LNCaP clone FGC (cell line): Measurements from ENCODE around the gene ALDH1A1.
"Not testable (repeated sequence)": the region's sequence is repeated elsewhere in the genome, so short reads cannot be mapped to it uniquely, and the experiment has no call there.

Experiments
- DNase-seq: peaks from one replicate; pipeline ENCODE4 v3.0.0-alpha.2; 2011; ENCODE audit warnings: low read depth
- H3K4me3 ChIP-seq: 2 replicates; pipeline ENCODE4 v1.5.1; 2011; ENCODE audit warnings: mild to moderate bottlenecking, low read depth, low read length, control low read depth
- TF ChIP-seq, protein P1 (sequence below): IDR thresholded peaks from 2 replicates; pipeline ENCODE4 v1.5.1; 2012; ENCODE audit warnings: mild to moderate bottlenecking; ENCODE audit not compliant: control insufficient read depth, insufficient read depth; ENCODE audit errors: extremely low read depth

The ALDH1A1 gene

DNA sequence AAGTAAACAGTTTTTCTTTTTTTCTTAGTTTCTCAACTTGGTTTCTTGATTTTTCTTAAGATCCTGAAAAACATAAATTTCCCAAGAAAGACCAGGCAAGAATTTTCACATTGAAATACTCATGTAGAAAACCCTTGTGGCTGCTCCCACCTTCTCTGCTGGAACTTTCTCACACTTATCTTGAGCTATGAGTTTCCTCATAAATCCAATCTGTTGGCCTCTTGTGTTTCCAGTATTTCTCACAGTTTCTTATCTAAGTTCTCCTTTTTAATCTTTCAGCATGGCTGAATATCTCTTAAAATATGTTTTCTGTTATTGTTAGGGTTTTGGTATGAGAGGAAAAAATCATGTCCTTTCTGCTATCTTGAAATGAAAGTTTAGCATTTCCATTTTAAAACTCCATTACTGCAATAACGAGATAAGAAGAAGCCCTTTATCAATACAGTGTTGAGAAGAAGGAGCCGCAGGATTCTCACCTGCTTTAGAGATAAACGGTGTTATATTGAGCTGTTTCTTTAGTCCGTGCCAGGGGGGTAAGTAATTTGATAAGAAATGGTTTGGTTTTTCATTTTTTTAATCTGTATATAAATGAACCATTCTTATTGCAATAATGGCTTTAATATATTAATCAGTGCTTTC lies 89.3 kb downstream of the ALDH1A1 start:
- no peak for DNase-seq
- no peak overlapping the region for H3K4me3 ChIP-seq
- TF ChIP-seq, protein P1, sequence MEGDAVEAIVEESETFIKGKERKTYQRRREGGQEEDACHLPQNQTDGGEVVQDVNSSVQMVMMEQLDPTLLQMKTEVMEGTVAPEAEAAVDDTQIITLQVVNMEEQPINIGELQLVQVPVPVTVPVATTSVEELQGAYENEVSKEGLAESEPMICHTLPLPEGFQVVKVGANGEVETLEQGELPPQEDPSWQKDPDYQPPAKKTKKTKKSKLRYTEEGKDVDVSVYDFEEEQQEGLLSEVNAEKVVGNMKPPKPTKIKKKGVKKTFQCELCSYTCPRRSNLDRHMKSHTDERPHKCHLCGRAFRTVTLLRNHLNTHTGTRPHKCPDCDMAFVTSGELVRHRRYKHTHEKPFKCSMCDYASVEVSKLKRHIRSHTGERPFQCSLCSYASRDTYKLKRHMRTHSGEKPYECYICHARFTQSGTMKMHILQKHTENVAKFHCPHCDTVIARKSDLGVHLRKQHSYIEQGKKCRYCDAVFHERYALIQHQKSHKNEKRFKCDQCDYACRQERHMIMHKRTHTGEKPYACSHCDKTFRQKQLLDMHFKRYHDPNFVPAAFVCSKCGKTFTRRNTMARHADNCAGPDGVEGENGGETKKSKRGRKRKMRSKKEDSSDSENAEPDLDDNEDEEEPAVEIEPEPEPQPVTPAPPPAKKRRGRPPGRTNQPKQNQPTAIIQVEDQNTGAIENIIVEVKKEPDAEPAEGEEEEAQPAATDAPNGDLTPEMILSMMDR, result no peak

- not testable (repeated sequence) for DNase-seq, H3K4me3 ChIP-seq
Measured at GRCh38 chr9:72862788-72863187, 90.1 kb downstream of the ALDH1A1 start.

GRCh38 chr9:72858089-72858912 lies 94.6 kb downstream of the ALDH1A1 start:
- TF ChIP-seq, protein P1, result no peak
- no peak for DNase-seq
- no peak overlapping the region for H3K4me3 ChIP-seq

- H3K4me3 ChIP-seq, result no peak overlapping the region
- TF ChIP-seq, protein P1, result no peak
- DNase-seq, result no peak
Measured at GRCh38 chr9:72857624-72857996, 95.2 kb downstream of the ALDH1A1 start.

- DNase-seq, result peak; percentile 33
- TF ChIP-seq, protein P1, result peak; percentile 71
- no peak overlapping the region for H3K4me3 ChIP-seq
Measured at GRCh38 chr9:72856972-72857623, 95.8 kb downstream of the ALDH1A1 start.

DNA sequence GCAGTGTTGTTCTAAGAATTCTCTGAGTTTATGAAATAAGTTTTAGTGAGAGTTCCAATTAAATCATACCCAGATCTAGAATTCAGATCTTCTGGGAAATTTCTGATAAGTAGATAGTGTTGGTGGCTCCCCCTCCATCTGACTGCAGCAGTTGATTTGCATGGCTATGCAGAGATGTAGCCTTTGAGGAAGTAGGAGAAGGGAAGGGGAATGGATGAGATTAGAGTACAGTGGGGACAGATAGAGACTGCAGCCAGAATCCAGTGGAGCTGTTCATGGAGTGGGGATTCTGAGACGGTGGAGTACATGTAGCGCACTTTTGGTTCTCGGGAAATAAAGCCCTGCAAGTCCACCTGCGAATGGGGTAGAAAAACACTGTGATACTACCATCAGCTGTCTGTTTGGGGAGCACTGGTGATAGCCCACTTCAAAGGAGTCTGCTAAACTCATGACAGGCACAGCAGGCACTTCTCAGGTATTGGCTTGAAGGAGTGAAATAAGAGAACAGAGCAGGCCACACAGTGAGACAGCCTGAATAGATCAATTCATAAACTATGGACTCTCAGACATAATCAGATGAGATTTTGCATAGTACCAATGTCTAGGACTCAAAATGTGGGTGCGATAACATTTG lies 96.8 kb downstream of the ALDH1A1 start:
- DNase-seq, result no peak
- TF ChIP-seq, protein P1, result no peak
- H3K4me3 ChIP-seq, result no peak overlapping the region

DNA sequence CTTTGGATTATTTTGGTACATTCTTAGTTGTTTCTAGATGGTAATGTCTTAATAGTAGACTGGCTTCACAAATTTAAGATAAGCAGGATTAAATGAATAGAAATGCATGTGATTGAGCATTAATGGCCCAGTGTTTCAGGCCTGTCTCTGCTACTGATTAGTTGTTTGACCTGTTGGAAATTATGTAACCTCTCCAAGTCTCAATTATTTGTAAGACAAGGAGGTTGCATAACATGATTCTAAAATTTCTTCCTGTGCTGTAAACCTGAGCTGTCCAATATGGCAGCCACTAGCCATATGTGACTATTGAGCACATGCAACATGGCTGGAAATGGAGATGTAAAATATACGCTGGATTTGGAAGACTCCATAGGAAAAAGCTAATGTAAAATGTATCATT lies 97.5 kb downstream of the ALDH1A1 start:
- DNase-seq, result no peak
- TF ChIP-seq, protein P1, result no peak
- H3K4me3 ChIP-seq, result no peak overlapping the region
